ENCODE data around the gene ABCC3.
A peak's percentile ranks its signal among the peaks of the same experiment; 100 is the strongest.
"Not testable (repeated sequence)": the region's sequence is repeated elsewhere in the genome, so short reads cannot be mapped to it uniquely, and the experiment has no call there.

The ABCC3 gene

GRCh38 chr17:50707289-50708049 lies 72.8 kb downstream of the ABCC3 start, which contains the start of gene ANKRD40:
ANKRD40 (minus strand) TSS chr17:50707914; CDS start chr17:50707654, 260 bp downstream.
- peak; percentile 61 for DNase-seq (ENCODE audit: low spot score)

GRCh38 chr17:50708050-50709000 lies 73.6 kb downstream of the ABCC3 start:
- no peak for DNase-seq (ENCODE audit: low spot score)

GRCh38 chr17:50709053-50709452 lies 74.4 kb downstream of the ABCC3 start:
- not testable (repeated sequence) for DNase-seq (ENCODE audit: low spot score)

- no peak for DNase-seq (ENCODE audit: low spot score)
These were observed 75.3 kb downstream of the ABCC3 start for GRCh38 chr17:50710025-50710424.

GRCh38 chr17:50710650-50711049 lies 76.0 kb downstream of the ABCC3 start:
- DNase-seq (ENCODE audit: low spot score): no peak

GRCh38 chr17:50712641-50713040 lies 78.0 kb downstream of the ABCC3 start:
- no peak for DNase-seq (ENCODE audit: low spot score)

- no peak for DNase-seq (ENCODE audit: low spot score)
These were observed 80.8 kb downstream of the ABCC3 start for GRCh38 chr17:50715471-50715870.

- DNase-seq (ENCODE audit: low spot score): peak; percentile 89
These were observed 84.7 kb downstream of the ABCC3 start, which contains the start of gene LUC7L3 for GRCh38 chr17:50719144-50719923. LUC7L3 (plus strand) TSS chr17:50719603; CDS start chr17:50719733, 130 bp downstream.

- no peak for DNase-seq (ENCODE audit: low spot score)
These were observed 85.5 kb downstream of the ABCC3 start for GRCh38 chr17:50719924-50720794.

GRCh38 chr17:50721194-50722010 lies 86.7 kb downstream of the ABCC3 start:
- no peak for DNase-seq (ENCODE audit: low spot score)

- no peak for DNase-seq (ENCODE audit: low spot score)
These were observed 88.1 kb downstream of the ABCC3 start for GRCh38 chr17:50722746-50723145.

GRCh38 chr17:50724622-50725021 lies 89.9 kb downstream of the ABCC3 start:
- DNase-seq (ENCODE audit: low spot score): not testable (repeated sequence)

GRCh38 chr17:50725769-50726655 lies 91.3 kb downstream of the ABCC3 start:
- no peak for DNase-seq (ENCODE audit: low spot score)

GRCh38 chr17:50728112-50728429 lies 93.4 kb downstream of the ABCC3 start:
- DNase-seq (ENCODE audit: low spot score): no peak

GRCh38 chr17:50728881-50729765 lies 94.4 kb downstream of the ABCC3 start:
- DNase-seq (ENCODE audit: low spot score): no peak

- DNase-seq (ENCODE audit: low spot score): no peak
These were observed 97.1 kb downstream of the ABCC3 start for GRCh38 chr17:50731575-50732460.

GRCh38 chr17:50735287-50735686 lies 100.6 kb downstream of the ABCC3 start:
- no peak for DNase-seq (ENCODE audit: low spot score)
